Neural progenitor cell (in vitro differentiated cells): Measurements from ENCODE around the gene ANK3. TPM values are rescaled to one million over a fixed set of nuclear protein-coding genes. Genes with fewer than 3 reads are reported as not detected.

Source experiments
- DNase-seq: peaks from one replicate; pipeline ENCODE4 v3.0.0-alpha.2; 2016; ENCODE audit warnings: low spot score
- H2AFZ ChIP-seq: fragments of 200-600 bp; sonication (generic); replicated peaks from 2 replicates; pipeline ENCODE4 v1.6.1; 2016; ENCODE audit warnings: antibody characterized with exemption
- H3F3A ChIP-seq: fragments of 200-600 bp; sonication (generic); 2 replicates; pipeline ENCODE4 v1.6.1; 2016; ENCODE audit warnings: antibody characterized with exemption, low read depth
- H3K27ac ChIP-seq: fragments of 200-600 bp; sonication (generic); 2 replicates; pipeline ENCODE4 v1.5.1; 2016; ENCODE audit warnings: mild to moderate bottlenecking
- H3K27me3 ChIP-seq: fragments of 200-600 bp; sonication (generic); 2 replicates; pipeline ENCODE4 v1.6.1; 2016; ENCODE audit warnings: mild to moderate bottlenecking, moderate library complexity
- H3K36me3 ChIP-seq: fragments of 200-600 bp; sonication (generic); 2 replicates; pipeline ENCODE4 v1.5.1; 2016
- H3K4me1 ChIP-seq: fragments of 200-600 bp; sonication (generic); 2 replicates; pipeline ENCODE4 v1.6.1; 2016; ENCODE audit warnings: mixed run types
- H3K4me2 ChIP-seq: fragments of 200-600 bp; sonication (generic); 2 replicates; pipeline ENCODE4 v1.6.1; 2016
- H3K4me3 ChIP-seq: fragments of 200-600 bp; sonication (generic); 2 replicates; pipeline ENCODE4 v1.5.1; 2016
- H3K79me2 ChIP-seq: fragments of 200-600 bp; sonication (generic); 2 replicates; pipeline ENCODE4 v1.6.1; 2016; ENCODE audit warnings: low read depth
- H3K9ac ChIP-seq: fragments of 200-600 bp; sonication (generic); 2 replicates; pipeline ENCODE4 v1.6.1; 2016
- H3K9me3 ChIP-seq: fragments of 200-600 bp; sonication (generic); 2 replicates; pipeline ENCODE4 v1.5.1; 2016; ENCODE audit warnings: low read depth
- H4K20me1 ChIP-seq: fragments of 200-600 bp; sonication (generic); 2 replicates; pipeline ENCODE4 v1.6.1; 2016; ENCODE audit warnings: low read depth
- H3K27ac Mint-ChIP-seq: 3 replicates; pipeline ENCODE4 v1.8.0; 2021; ENCODE audit warnings: mixed read lengths
- H3K27me3 Mint-ChIP-seq: 2 replicates; pipeline ENCODE4 v1.8.0; 2022; ENCODE audit warnings: low read depth, mild to moderate bottlenecking, inconsistent platforms, moderate library complexity, mixed read lengths; ENCODE audit not compliant: insufficient read depth
- H3K36me3 Mint-ChIP-seq: 3 replicates; pipeline ENCODE4 v1.8.0; 2021; ENCODE audit warnings: mixed read lengths
- H3K4me1 Mint-ChIP-seq: 3 replicates; pipeline ENCODE4 v1.8.0; 2021; ENCODE audit warnings: mixed read lengths
- H3K4me3 Mint-ChIP-seq: 3 replicates; pipeline ENCODE4 v1.8.0; 2021; ENCODE audit warnings: mild to moderate bottlenecking, moderate library complexity, mixed read lengths
- H3K9me3 Mint-ChIP-seq: 3 replicates; pipeline ENCODE4 v1.8.0; 2020; ENCODE audit warnings: mixed read lengths
- CTCF ChIP-seq: fragments of 200-600 bp; sonication (generic); IDR thresholded peaks from 2 replicates; pipeline ENCODE4 v1.5.1; 2017; ENCODE audit warnings: antibody characterized with exemption, mild to moderate bottlenecking
- EZH2 ChIP-seq: fragments of 200-600 bp; sonication (generic); IDR thresholded peaks from 2 replicates; pipeline ENCODE4 v1.6.1; 2017; ENCODE audit warnings: antibody characterized with exemption, mild to moderate bottlenecking, moderate library complexity
- EZH2phosphoT487 ChIP-seq: fragments of 200-600 bp; sonication (generic); IDR thresholded peaks from 2 replicates; pipeline ENCODE4 v1.6.1; 2017; ENCODE audit warnings: antibody characterized with exemption
- total RNA-seq: library from RNA; depleted of rRNA; stranded (reverse); fragments of >200 nt; gene quantifications from 2 replicates; pipeline ENCODE4 v1.2.3, GENCODE V29; 2015; ENCODE audit warnings: low replicate concordance

Gene ANK3
- total RNA-seq, 1 donor from 2014 or later, result 54.1 TPM

- H3K4me3 ChIP-seq, result no peak overlapping the region
- H3K36me3 ChIP-seq, result no peaks in the 10 kb centered on the region
- H3K9me3 ChIP-seq, result no peaks in the 10 kb centered on the region
- H3K4me2 ChIP-seq, result no peak overlapping the region
- H3K27me3 ChIP-seq, result no peaks in the 10 kb centered on the region
- Mint-ChIP-seq H3K27me3 (no peaks in the 10 kb centered on the region), H3K27ac (no peak overlapping the region), H3K4me3 (no peak overlapping the region), H3K36me3 (no peaks in the 10 kb centered on the region), H3K4me1 (no peaks in the 10 kb centered on the region), H3K9me3 (no peaks in the 10 kb centered on the region)
- TF ChIP-seq CTCF, result no peak
- no peak for TF ChIP-seq EZH2phosphoT487
- no peak for TF ChIP-seq EZH2
- H3K27ac ChIP-seq, result no peak overlapping the region
- H3K79me2 ChIP-seq, result no peaks in the 10 kb centered on the region
- no peaks in the 10 kb centered on the region for H3F3A ChIP-seq
- H3K4me1 ChIP-seq, result no peaks in the 10 kb centered on the region
- H4K20me1 ChIP-seq, result no peaks in the 10 kb centered on the region
- no peak overlapping the region for H2AFZ ChIP-seq
- no peak overlapping the region for H3K9ac ChIP-seq
- DNase-seq, result no peak
Measured at GRCh38 chr10:60377955-60378354, 11.7 kb downstream of the ANK3 start.

- no peak overlapping the region for H2AFZ ChIP-seq
- no peak overlapping the region for H3K4me3 ChIP-seq
- H3K27ac Mint-ChIP-seq, result no peak overlapping the region
- H3K4me3 Mint-ChIP-seq, result no peak overlapping the region
- no peaks in the 10 kb centered on the region for H3K36me3 Mint-ChIP-seq
- H3K9me3 Mint-ChIP-seq, result no peaks in the 10 kb centered on the region
- no peaks in the 10 kb centered on the region for H3K9me3 ChIP-seq
- H3K27me3 ChIP-seq, result no peaks in the 10 kb centered on the region
- H3K4me1 ChIP-seq, result no peaks in the 10 kb centered on the region
- TF ChIP-seq EZH2 (no peak), CTCF (no peak), EZH2phosphoT487 (no peak)
- H3K4me1 Mint-ChIP-seq, result no peaks in the 10 kb centered on the region
- no peak overlapping the region for H3K27ac ChIP-seq
- no peaks in the 10 kb centered on the region for H3F3A ChIP-seq
- H3K9ac ChIP-seq, result no peak overlapping the region
- H3K36me3 ChIP-seq, result no peaks in the 10 kb centered on the region
- no peak overlapping the region for H3K4me2 ChIP-seq
- no peaks in the 10 kb centered on the region for H4K20me1 ChIP-seq
- no peaks in the 10 kb centered on the region for H3K79me2 ChIP-seq
- H3K27me3 Mint-ChIP-seq, result no peaks in the 10 kb centered on the region
- no peak for DNase-seq
Measured at GRCh38 chr10:60377042-60377352, 12.7 kb downstream of the ANK3 start.

- no peak overlapping the region for H2AFZ ChIP-seq
- Mint-ChIP-seq H3K9me3 (no peaks in the 10 kb centered on the region), H3K4me3 (no peak overlapping the region), H3K27ac (no peak overlapping the region), H3K27me3 (no peaks in the 10 kb centered on the region), H3K4me1 (no peaks in the 10 kb centered on the region), H3K36me3 (no peaks in the 10 kb centered on the region)
- no peak overlapping the region for H3K27ac ChIP-seq
- no peaks in the 10 kb centered on the region for H3K9me3 ChIP-seq
- no peak for DNase-seq
- H3K4me1 ChIP-seq, result no peaks in the 10 kb centered on the region
- no peak overlapping the region for H3K4me3 ChIP-seq
- no peaks in the 10 kb centered on the region for H3K36me3 ChIP-seq
- no peak for TF ChIP-seq EZH2
- no peak for TF ChIP-seq EZH2phosphoT487
- TF ChIP-seq CTCF, result no peak
- H3K4me2 ChIP-seq, result no peak overlapping the region
- no peaks in the 10 kb centered on the region for H3F3A ChIP-seq
- H4K20me1 ChIP-seq, result no peaks in the 10 kb centered on the region
- H3K9ac ChIP-seq, result no peak overlapping the region
- H3K27me3 ChIP-seq, result no peaks in the 10 kb centered on the region
- no peaks in the 10 kb centered on the region for H3K79me2 ChIP-seq
Measured at GRCh38 chr10:60376221-60377041, 13.2 kb downstream of the ANK3 start.
